Duodenal mucosa (tissue), 2 donors: ENCODE results near the gene SDHAF3.
"Not testable (repeated sequence)": the region's sequence is repeated elsewhere in the genome, so short reads cannot be mapped to it uniquely, and the experiment has no call there.

Experiments used
- H3K27ac ChIP-seq: one replicate; pipeline ENCODE4 v1.7.0; 2013; ENCODE audit warnings: low read depth, low read length
- H3K27me3 ChIP-seq, 2 donors: one replicate each; pipeline ENCODE4 v1.7.0; 2013; ENCODE audit warnings: low read length in 2 of 2, control low read depth in 1 of 2; ENCODE audit not compliant: insufficient read depth in 2 of 2, control insufficient read depth in 1 of 2
- H3K36me3 ChIP-seq, 2 donors: one replicate each; pipeline ENCODE4 v1.7.0; 2013; ENCODE audit warnings: low read length in 2 of 2, control low read depth in 1 of 2; ENCODE audit not compliant: insufficient read depth in 2 of 2, control insufficient read depth in 1 of 2
- H3K4me1 ChIP-seq, 2 donors: one replicate each; pipeline ENCODE4 v1.7.0; 2013; ENCODE audit warnings: low read length in 2 of 2, control low read depth in 1 of 2; ENCODE audit not compliant: insufficient read depth in 2 of 2, control insufficient read depth in 1 of 2
- H3K4me3 ChIP-seq, 2 donors: one replicate each; pipeline ENCODE4 v1.7.0; 2013; ENCODE audit warnings: low read length in 2 of 2, low read depth in 1 of 2
- H3K9ac ChIP-seq, 2 donors: one replicate each; pipeline ENCODE4 v1.7.0; 2013; ENCODE audit warnings: low read length in 2 of 2, low read depth in 1 of 2
- H3K9me3 ChIP-seq, 2 donors: one replicate each; pipeline ENCODE4 v1.7.0; 2013; ENCODE audit warnings: low read length in 2 of 2, control low read depth in 1 of 2; ENCODE audit not compliant: control insufficient read depth in 1 of 2

The SDHAF3 gene

GRCh38 chr7:97161609-97162008, 44.1 kb downstream of the SDHAF3 start:
- H3K27me3 ChIP-seq = not testable (repeated sequence)

GRCh38 chr7:97166308-97166707, 48.8 kb downstream of the SDHAF3 start:
- Histone ChIP-seq H3K36me3 (no peaks in the 10 kb centered on the region), H3K4me1 (no peaks in the 10 kb centered on the region), H3K27ac (no peak overlapping the region), H3K4me3 (no peak overlapping the region), H3K27me3 (no peaks in the 10 kb centered on the region), H3K9ac (no peak overlapping the region), H3K9me3 (no peaks in the 10 kb centered on the region)

More at GRCh38 chr7:97161609-97162008, 44.1 kb downstream of the SDHAF3 start:
- H3K9me3 ChIP-seq, H3K9ac ChIP-seq, H3K4me3 ChIP-seq, H3K36me3 ChIP-seq, H3K4me1 ChIP-seq, H3K27ac ChIP-seq: not testable (repeated sequence)

- no peak overlapping the region for H3K9ac ChIP-seq
- H3K9me3 ChIP-seq = no peaks in the 10 kb centered on the region
- H3K4me3 ChIP-seq = no peak overlapping the region
- H3K27me3 ChIP-seq = no peaks in the 10 kb centered on the region
- H3K36me3 ChIP-seq = no peaks in the 10 kb centered on the region
- H3K27ac ChIP-seq = no peak overlapping the region
- H3K4me1 ChIP-seq = no peaks in the 10 kb centered on the region
Observed at GRCh38 chr7:97167176-97167575, 49.7 kb downstream of the SDHAF3 start.

- Histone ChIP-seq H3K4me3 (no peak overlapping the region), H3K9me3 (no peaks in the 10 kb centered on the region), H3K27ac (no peak overlapping the region), H3K27me3 (no peaks in the 10 kb centered on the region), H3K36me3 (no peaks in the 10 kb centered on the region), H3K9ac (no peak overlapping the region), H3K4me1 (no peaks in the 10 kb centered on the region)
Observed at GRCh38 chr7:97167749-97168148, 50.3 kb downstream of the SDHAF3 start.

GRCh38 chr7:97174303-97174702, 56.8 kb downstream of the SDHAF3 start:
- Histone ChIP-seq H3K27me3 (no peaks in the 10 kb centered on the region), H3K27ac (no peak overlapping the region), H3K9me3 (no peaks in the 10 kb centered on the region), H3K9ac (no peak overlapping the region), H3K36me3 (no peaks in the 10 kb centered on the region), H3K4me1 (no peaks in the 10 kb centered on the region), H3K4me3 (no peak overlapping the region)

GRCh38 chr7:97179454-97180104, 62.1 kb downstream of the SDHAF3 start:
- Histone ChIP-seq H3K4me3 (no peak overlapping the region), H3K27ac (no peak overlapping the region), H3K27me3 (no peaks in the 10 kb centered on the region), H3K36me3 (peaks cover 0 to 3% of the 10 kb centered on the region in 2 donors), H3K9ac (no peak overlapping the region), H3K4me1 (no peaks in the 10 kb centered on the region), H3K9me3 (no peaks in the 10 kb centered on the region)

GRCh38 chr7:97187067-97187466, 69.6 kb downstream of the SDHAF3 start:
- no peak overlapping the region for H3K4me3 ChIP-seq
- H3K4me1 ChIP-seq = no peaks in the 10 kb centered on the region
- no peaks in the 10 kb centered on the region for H3K27me3 ChIP-seq
- peaks cover 0 to 3% of the 10 kb centered on the region in 2 donors for H3K36me3 ChIP-seq
- H3K9ac ChIP-seq = no peak overlapping the region
- H3K9me3 ChIP-seq = no peaks in the 10 kb centered on the region
- no peak overlapping the region for H3K27ac ChIP-seq

- H3K9ac ChIP-seq, H3K4me3 ChIP-seq, H3K36me3 ChIP-seq, H3K9me3 ChIP-seq, H3K4me1 ChIP-seq, H3K27me3 ChIP-seq, H3K27ac ChIP-seq: not testable (repeated sequence)
Observed at GRCh38 chr7:97196174-97196573, 78.7 kb downstream of the SDHAF3 start.

- Histone ChIP-seq H3K36me3 (no peaks in the 10 kb centered on the region), H3K4me3 (no peak overlapping the region), H3K4me1 (no peaks in the 10 kb centered on the region), H3K27me3 (no peaks in the 10 kb centered on the region), H3K9ac (no peak overlapping the region), H3K9me3 (no peaks in the 10 kb centered on the region), H3K27ac (no peak overlapping the region)
Observed at GRCh38 chr7:97198596-97198995, 81.1 kb downstream of the SDHAF3 start.

GRCh38 chr7:97200018-97200417, 82.5 kb downstream of the SDHAF3 start:
- Histone ChIP-seq H3K4me3 (no peak overlapping the region), H3K9ac (no peak overlapping the region), H3K4me1 (no peaks in the 10 kb centered on the region), H3K27ac (no peak overlapping the region), H3K36me3 (no peaks in the 10 kb centered on the region), H3K9me3 (no peaks in the 10 kb centered on the region), H3K27me3 (no peaks in the 10 kb centered on the region)

GRCh38 chr7:97203957-97204356, 86.5 kb downstream of the SDHAF3 start:
- Histone ChIP-seq H3K36me3 (no peaks in the 10 kb centered on the region), H3K4me3 (no peak overlapping the region), H3K9ac (no peak overlapping the region), H3K27me3 (no peaks in the 10 kb centered on the region), H3K27ac (no peak overlapping the region), H3K4me1 (no peaks in the 10 kb centered on the region), H3K9me3 (no peaks in the 10 kb centered on the region)
